ENCODE measurements around the gene TMEM35B.
"Not testable (repeated sequence)": the region's sequence is repeated elsewhere in the genome, so short reads cannot be mapped to it uniquely, and the experiment has no call there.

The TMEM35B gene

DNA sequence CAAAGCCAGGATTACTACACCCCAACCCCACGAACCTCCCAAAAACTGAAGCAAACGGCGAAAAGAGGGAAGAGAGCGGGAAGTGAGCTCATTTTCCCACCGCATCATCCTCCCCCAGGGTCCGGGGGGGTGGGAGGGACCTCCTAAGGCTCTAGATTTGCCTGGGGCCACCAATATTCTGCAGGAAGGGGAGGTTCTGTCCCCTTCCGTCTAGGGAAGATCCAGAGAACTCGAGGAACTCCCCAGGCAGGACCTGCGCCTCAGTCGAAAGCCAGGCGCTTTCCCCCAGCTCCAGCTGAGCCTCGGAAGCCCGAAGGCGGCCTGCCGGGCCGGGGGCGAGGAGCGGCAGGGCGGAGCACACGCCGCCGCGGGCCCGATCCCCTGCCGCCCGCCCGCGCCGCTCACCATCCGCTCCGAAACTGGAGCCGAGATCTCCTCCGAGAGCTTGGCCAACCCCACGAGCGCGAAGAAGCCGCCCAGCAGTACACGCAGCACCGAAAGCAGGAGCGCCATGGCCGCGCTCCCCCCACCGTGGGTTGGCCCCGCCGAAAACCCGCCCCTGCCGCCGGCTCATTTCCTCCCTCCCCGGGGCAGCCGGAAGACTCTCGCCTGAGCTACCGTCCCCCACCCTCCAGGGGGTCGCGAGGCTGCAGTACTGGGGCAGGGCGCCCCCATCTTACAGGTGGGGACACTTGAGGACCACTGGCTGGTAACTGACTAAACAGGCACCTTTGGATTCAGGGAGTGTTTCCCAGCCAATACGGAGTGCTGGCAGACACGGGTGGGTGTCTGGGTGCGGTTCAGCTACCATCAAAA lies at the start of gene TMEM35B:
TSS of gene TMEM35B (minus strand) at position 555 of the 816 bp plus-strand sequence. CDS start at position 513, 42 bp downstream.
- DNase-seq = no peak

DNA sequence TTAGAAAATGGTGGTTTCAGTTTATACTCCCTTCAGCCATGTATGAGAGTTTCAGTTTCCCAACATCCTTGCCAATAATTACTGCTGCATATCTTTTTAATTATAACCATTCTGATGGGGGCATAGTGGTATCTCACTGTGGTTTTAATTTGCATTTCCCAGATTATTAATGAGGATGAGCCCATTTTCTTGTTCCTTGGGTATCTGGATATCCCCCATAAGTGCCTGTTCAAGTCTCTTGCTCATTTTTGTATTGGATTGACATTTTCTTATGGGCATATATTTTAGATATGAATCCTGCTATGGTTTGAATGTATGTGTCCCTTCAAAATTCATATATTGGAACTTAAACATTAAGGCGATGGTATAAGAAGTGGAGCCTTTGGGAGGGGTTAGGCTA lies 48.2 kb upstream of the TMEM35B start:
- no peak for DNase-seq

DNA sequence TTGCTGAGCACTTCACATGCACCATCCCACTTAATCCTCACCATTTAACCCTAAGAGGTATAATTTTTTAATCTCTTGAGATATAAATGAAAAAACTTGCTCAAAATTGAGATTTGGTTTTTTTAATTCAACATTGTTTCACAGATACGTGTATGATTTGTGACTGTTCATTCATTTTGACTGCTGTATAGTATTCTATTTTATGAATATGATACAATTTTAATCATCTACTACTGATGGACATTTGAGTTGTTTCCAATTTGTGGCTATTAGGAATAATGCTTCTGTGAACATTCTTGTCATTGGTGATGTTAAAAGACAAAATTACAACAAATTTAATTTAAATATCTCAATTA lies 47.2 kb upstream of the TMEM35B start:
- no peak for DNase-seq

DNA sequence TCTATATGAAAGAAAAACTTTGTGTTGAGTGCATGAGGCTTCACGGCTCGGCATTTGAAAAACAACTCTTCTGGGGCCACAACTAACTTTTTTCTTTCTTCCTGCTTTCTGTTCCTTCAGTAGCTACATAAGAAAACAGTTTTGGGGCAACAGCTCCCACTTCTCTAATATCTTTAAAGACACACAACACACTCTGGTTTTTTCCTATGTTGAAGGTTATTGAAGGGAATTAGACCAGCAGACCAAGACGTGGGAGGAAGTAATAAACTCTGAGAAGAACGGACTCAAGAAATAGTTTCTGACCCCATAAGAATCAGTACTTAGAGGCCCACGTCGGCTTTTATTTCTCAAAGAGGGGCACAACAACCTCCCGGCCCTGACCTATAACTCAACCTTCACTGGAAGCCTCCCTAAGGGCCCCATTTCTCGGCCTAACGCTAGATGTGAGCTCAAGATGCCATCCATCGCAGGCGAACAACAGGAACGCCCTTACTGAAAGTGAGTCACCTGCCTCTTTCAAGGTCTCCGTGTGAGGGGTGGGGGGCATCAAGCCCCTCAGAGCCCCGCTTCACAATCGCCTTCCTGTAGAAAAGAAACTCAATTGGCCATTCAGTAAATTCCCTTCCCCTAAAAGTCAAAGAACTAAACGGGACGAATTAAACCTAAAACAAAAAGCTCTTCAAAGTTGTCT lies 45.8 kb upstream of the TMEM35B start:
- peak; percentile 21 for DNase-seq

DNA sequence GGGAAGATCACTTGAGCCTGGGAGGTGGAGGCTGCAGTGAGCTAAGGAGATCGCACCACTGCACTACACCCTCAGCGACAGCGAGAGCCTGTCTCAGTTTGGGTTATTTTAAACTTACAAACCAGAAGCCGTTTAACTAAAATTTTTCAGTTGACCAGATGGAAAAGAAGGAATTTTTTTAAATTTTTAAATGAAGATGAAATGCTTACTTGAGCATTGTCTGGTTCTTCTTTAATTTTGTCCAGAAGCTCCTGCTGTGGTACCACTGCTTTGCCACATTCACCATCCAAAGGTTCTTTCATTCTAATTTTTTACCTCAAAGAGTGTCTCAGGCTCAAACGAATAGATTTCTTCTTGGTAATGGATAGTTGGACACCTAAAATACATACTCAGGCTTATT lies 45.2 kb upstream of the TMEM35B start:
- no peak for DNase-seq

DNA sequence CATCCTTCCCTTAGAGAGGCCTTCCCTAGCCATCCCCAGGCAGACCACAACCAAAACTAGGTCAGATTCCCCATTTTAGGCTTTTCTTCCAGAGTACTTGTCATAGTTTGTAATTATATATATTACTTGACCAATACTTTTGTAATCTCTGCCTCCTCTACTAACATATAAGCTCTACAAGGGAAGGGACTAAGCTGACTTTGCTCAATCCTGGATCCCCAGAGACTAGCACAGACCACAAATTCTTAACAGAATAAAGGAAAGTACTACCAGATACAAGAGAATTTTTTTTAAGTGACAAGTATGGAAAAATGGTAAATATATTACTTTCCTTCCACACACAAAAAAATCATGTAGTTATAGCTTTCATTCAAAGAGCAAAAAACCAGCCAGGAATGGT lies 44.6 kb upstream of the TMEM35B start:
- DNase-seq = no peak

DNA sequence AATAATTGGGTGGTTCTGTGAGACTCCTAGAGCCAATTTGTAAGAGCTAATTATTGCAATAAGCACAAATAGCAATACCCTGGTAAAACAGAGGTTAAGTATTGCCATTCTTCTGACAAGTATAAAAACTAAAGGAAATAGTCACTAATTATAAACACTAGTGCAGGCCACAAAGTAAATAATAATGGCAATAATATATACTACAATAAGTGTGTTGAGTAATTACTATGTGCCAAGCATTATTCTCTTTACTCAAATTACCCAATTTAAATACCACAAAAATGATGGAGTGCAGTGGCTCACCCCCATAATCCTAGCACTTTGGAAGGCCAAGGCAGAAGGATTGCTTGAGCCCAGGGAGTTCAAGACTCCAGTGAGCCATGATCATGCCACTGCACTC lies 31.3 kb upstream of the TMEM35B start:
- DNase-seq = no peak

DNA sequence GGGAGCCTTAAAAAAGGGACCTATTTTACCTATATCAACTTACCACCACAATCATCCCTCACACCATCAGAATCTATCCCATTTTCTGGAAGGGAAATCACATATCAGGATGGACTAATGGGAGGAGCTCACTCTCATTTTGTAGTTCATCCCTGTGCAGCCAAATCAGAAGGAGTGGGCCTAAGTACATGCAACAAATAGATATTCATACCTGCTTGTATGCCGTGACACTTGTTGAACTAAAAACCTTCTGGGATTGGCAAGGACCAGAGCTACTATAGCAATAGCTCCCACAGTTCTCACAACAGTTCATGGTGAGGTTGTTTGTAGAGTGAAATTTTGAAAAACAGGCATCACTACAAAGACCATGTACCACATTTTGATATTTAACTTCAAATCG lies 29.3 kb upstream of the TMEM35B start:
- DNase-seq = no peak

DNA sequence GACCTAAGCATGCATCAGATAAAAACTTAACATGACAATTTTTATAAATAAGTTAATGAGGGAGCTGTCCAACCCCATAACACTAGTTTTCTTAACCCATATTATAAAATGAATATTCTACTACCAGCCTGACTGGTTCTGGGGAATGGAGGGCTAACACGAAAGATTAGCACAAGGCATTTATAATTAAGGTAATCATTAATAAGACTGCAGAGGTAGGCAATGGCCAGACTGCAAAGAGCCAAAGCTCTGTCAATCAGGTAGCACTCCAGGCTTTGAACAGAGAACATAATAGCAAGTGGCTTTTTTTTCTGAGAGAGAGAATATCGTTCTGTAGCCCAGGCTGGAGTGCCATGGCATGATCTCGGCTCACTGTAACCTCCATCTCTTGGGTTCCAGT lies 20.6 kb upstream of the TMEM35B start:
- no peak for DNase-seq

DNA sequence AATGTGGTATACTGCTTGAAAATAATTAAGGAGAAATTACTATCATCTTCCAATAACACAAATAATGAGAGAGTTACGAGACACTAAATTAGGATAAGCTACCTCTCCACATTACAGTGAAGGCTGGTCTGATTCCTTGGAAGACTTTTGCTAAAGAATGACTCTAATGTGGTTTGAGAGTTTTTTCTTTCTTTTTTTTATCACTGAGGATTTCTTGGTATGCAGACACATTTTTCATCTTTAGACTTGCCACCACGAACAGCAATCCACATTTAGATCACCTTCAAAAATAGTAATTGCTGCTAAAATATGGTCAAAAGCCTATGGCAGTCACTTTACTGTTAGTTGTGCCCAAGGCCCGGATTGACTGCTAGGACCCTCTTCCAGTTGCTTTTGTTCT lies 16.6 kb upstream of the TMEM35B start:
- no peak for DNase-seq

DNA sequence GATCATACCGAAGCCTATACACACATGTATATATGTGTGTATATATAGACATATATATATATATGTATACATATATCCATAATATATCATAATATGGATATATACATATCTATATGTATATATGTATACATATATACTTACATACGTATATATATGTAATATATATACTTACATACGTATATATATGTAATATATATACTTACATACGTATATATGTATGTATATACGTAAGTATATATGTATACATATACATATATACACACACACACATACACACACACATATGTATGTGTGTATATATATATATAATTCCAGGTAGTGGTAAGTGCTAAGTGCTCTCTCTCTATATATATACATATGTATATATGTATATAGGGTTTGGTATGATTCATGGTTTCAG lies 9.7 kb upstream of the TMEM35B start:
- DNase-seq = no peak

DNA sequence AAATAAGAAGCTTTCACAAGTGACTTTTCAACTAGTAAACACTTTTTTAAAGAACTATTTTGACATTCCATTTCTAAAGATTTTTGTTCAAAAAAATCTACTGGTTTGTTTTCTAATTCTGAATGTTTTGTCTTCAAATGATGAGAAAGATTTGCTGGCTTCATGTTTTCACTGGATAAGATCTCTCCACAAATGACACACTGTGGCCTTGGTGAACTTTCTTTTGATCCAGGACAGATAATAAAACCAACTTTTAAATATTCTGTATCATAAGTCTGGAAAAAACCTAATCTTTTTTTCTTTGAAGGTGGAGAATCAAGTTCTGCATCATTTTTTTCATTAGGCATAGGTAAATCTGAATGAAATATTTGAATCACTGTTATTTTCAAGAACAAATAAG lies 3.4 kb upstream of the TMEM35B start:
- no peak for DNase-seq

DNA sequence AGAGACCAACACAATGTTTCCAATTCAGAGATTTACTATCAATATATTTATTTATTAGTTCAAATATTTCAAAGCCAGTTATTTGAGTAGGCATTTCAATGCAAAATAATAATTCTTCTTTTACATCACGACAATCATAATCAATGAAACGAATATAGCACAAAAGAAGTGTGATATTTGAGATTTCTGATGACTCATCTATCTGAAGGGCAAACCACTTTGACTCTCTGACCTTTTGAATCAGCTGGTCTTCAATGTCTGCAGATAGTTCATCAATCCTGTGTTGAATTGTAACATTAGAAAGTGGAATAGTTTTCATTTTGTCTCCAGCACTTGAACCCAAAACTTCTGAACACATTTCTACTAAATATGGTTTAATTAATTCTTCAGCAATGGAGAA lies 3.0 kb upstream of the TMEM35B start:
- no peak for DNase-seq

DNA sequence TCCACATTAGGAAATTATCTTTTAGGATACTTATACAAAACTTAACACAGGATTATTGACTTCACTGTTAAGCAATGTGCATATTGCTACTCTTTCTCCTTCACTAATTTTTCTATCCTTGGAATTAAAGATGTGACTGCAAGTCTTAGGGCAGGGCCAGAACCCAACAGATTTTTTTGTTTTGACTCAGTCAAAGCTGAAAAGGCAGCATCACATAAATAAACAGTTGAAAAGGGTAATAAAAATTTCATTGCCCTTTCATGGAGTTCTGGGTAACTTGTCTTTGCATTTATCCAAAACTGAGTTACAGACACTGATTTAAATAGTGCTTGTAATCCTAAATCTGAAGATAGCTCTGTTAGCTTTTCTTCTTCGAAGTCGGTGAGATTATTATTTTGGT lies 1.9 kb upstream of the TMEM35B start:
- DNase-seq = no peak

DNA sequence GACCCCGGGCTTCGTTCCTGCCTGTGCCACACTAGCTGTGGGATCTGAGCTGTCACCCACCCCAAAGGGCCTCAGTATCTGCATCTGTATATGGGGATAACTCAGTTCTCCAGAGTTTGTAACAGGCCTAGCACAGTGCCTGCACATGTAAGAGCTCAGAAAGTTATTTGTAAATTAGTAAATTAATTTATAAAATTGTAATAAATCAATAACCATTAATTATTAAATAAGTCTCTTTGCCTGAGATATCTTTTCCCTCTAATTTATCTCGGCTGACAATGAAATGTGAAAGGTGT lies 410 bp upstream of the TMEM35B start:
- DNase-seq = not testable (repeated sequence)

DNA sequence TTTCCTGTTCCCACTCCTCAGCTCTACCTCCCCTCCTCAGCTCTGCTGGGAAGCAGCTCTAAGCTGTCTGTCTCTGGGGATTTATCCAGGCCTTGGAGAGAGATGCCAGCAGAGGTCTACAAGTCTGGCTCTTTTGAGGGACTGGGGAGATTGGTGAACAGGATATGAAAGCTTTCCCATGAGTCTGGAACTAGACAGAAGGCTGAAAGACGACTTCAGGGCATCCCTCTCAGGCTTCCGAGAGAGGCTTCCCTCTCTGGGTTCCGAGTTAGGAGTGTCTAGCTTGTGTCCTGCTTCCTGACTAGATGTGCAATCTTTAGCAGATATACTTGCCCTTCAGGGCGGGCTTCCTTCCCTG lies 733 bp downstream of the TMEM35B start:
- no peak for DNase-seq

DNA sequence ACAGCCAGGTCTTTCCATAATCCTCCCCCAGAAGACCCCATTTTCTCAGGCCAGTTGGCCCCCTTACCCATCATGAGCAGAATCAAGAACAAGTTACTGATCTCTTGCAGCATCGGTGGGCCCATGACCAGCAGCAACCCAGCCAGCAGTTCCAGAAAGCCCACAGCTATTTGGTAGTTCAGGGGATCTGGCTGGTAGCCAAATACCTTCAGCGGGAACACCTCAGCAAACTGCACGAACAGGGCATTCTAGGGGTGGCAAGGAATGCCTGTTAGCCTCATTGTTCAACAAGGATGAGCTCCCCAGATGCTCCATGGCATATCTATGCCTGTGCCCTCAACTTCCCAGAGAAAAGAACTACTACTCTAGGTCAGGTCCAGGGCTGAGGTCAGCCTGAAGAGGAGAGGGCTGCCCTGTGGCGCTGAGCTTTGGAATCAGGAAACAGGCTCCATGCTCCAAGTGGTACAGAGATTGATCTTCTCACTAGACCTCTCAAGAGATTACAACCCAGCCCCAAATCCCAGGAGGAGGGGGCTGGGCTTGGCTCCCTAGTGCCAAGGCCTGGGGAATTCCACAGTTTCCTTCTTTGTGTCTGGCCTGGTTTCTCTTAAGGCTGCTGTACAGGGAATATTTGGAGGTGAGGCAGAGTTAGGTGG lies 1.3 kb downstream of the TMEM35B start:
- DNase-seq = no peak

DNA sequence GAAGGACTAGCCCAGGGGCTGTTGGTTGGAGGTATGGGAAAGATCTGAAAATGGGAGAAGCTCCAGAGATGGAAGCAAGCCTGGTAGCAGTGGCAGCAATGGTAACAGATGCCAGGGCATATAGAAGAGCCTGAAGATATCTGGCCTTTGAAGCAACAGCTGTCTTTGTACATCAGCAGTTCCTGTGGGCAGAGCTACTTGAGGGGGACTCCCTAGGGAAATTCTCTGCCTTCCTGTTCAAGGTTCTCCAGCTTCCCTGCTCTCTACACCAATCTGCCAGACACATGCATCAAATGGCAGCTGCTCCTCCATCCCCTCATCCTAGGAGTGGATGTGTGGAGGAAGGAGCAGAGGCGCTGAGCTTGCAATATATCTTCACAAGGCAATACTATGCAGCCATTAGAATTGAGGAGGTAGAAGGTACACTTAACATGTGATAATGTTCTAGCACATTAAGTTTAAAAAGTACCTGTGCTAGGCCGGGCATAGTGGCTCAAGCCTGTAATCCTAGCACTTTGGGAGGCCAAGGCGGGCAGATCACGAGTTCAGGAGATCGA lies 2.2 kb downstream of the TMEM35B start:
- no peak for DNase-seq

DNA sequence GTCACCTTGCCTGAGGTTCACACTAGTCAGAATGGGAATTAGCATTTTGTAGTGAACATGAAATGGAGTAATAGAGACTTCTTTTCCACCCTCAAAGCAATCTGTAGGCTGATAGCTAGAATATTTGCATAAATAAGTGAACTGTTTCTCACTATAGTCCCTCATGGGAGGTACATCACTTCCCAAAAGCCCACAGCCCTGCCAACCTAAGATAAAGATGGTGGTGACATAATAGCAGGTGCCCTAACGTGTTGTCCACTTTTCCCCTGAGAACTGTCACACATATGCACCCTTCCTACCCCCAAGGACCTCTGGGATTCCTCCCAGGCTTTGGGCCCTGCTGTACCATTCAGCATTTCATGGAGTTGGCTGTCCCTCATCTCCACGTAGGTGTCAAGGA lies 4.4 kb downstream of the TMEM35B start:
- DNase-seq = no peak

DNA sequence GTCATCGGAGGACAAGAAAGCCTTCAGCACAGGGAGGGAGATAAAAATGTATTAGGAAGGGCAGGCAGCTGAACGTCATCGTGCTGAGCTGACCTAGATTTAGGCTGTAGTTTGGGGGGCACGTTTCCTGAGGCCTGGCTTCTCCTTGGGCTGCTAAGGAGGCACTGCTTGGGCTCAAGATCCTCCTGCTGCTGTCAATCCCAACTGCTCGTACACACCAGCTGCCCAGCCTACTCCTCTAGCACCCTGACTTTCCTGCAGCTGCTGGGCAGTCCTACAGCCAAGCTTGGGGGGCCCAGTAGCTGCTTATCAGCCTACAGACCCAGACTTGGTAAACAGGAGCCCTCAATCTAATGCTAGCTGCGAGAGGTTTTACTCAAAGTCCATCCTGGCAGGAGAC lies 6.2 kb downstream of the TMEM35B start:
- DNase-seq = no peak

DNA sequence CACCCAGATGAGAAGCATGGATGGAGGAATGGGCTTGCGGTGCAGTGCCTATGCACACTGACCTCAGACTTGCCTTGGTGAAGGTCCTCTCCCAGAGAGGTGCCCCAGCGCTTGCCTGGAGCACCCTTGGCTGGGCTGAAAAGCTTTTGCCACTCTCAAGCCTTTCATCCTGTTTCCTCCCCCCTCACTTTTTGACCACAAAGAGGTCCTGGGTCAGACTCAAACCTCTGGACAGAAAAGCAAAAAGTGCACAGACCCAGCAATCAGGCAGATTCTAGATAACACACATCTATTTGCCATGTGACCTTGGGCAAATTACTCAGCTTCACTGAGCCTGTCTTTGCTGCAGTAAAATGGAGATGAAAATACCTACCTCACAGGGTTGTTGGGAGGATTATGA lies 7.3 kb downstream of the TMEM35B start:
- no peak for DNase-seq

DNA sequence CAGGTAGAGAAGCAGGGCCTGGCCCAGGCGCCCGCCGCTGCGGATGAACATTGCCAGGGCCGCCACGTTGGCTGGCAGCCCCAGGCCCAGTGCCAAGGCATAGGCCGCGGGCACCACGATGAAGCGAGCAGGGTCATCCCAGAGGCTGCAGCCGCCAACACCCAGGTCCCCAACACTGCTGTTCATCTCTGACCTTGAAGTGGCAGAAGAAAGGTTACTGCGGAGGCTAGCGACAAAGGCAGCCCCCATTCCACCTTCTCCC lies 8.0 kb downstream of the TMEM35B start:
- no peak for DNase-seq

DNA sequence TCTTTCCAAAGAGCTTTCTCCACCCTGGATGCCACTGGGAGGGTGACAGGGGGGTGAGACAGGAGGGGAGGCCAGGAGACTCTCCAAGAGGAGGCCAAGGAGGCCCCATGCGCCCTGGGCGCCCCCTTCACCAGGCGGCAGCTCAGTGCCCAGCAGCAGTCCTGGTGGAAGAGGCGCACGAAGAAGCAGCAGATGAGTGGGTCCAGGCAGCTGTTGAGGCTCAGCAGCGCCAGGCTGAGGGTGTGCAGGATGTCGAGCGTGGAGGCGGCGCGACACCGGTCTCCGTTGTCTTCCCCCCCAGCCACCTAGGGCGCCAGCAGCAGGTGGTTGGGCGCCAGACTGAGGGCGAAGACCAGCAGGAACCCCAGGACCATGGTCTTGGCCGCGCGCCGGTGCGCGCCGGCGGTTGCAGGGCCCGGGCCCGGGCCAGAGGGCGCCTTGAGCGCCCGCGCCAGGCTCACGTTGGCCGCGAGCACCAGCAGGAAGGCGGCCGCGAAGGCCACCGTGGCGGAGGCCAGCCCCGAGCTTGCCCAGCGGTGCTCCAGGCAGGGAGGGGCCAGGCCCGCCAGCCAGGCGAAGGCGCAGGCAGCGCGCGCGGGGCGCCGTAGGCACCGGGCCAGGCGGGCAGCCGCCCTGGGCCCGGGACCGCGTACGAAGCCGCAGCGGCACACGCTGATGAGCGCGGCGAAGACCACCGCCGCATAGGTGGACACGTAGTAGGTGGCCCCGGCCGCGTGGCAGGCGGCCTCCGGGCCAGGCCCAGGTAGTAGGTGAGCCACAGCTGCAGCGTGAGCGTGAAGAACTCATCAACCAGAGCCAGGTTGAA lies 8.6 kb downstream of the TMEM35B start:
- no peak for DNase-seq

DNA sequence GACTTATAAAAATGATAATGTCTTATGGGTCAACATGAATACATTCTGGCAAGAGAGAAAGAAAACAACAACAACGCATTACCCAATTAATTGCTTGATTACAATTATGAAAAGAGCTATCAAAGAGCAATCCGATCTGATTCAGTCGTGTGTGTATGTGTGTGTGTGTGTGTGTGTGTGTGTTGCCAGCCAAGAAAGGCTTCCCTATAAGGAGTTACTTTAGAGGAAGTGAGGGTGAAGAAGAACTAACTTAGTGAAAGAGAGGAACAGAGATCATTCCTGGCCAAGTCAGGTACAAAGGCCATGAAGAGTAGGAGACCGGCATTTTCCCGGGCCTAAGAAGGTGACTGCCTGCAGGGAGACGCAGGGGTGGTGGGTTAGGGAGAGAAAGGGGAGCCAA lies 9.4 kb downstream of the TMEM35B start:
- DNase-seq = no peak

Data from SIG-M5 (cell line).